K562 (cell line): ENCODE results near the gene ADAMTSL2.

Source experiments
- CBX3 ChIP-seq, 2 experiments: IDR thresholded peaks; 1 replicate in 1 of 2; 2 replicates in 1 of 2; pipeline ENCODE4 v1.6.1; 2012; ENCODE audit warnings: inconsistent platforms in 2 of 2, low read length in 2 of 2, borderline replicate concordance in 1 of 2, control low read depth in 1 of 2
- FIP1L1 ChIP-seq: fragments of 200-400 bp; formaldehyde crosslinking; IDR thresholded peaks from 2 replicates; pipeline ENCODE4 v1.6.1; 2018; ENCODE audit warnings: mild to moderate bottlenecking, low read depth, low read length; ENCODE audit not compliant: poor library complexity, severe bottlenecking
- HNRNPL ChIP-seq: fragments of 200-400 bp; formaldehyde crosslinking; IDR thresholded peaks from 2 replicates; pipeline ENCODE4 v1.6.1; 2017; ENCODE audit warnings: low read depth, mild to moderate bottlenecking, low read length
- MYNN ChIP-seq, 2 experiments: sonication (generic); formaldehyde crosslinking in 1 of 2; IDR thresholded peaks; 2 replicates each; pipeline versions ENCODE4 v1.5.0 to v1.6.1; 2016 to 2020; ENCODE audit warnings: antibody characterized with exemption in 1 of 2, missing genetic modification reagents in 1 of 2
- POLR2A ChIP-seq: fragments of 450-650 bp; conservative IDR thresholded peaks from 2 replicates; pipeline ENCODE4 v1.6.1; 2016
- POU5F1 ChIP-seq: fragments of 150-350 bp; IDR thresholded peaks from 2 replicates; pipeline ENCODE4 v1.6.1; 2014; ENCODE audit warnings: borderline replicate concordance, low read length, low read depth, mild to moderate bottlenecking; ENCODE audit not compliant: partially characterized antibody
- RNF2 ChIP-seq: sonication (generic); IDR thresholded peaks from 2 replicates; pipeline ENCODE4 v1.6.1; 2016
- SMC3 ChIP-seq: conservative IDR thresholded peaks from 2 replicates; pipeline ENCODE4 v1.6.1; 2011; ENCODE audit warnings: low read depth, low read length, improper control_type of control experiment; ENCODE audit not compliant: insufficient read depth
- TAF1 ChIP-seq: IDR thresholded peaks from 2 replicates; pipeline ENCODE4 v1.6.1; 2011; ENCODE audit warnings: mild to moderate bottlenecking, low read length, moderate library complexity; ENCODE audit not compliant: insufficient read depth, control insufficient read depth, severe bottlenecking; ENCODE audit errors: extremely low read depth
- TBL1XR1 ChIP-seq, 2 experiments: IDR thresholded peaks; 2 replicates each; pipeline ENCODE4 v1.6.1; 2012; ENCODE audit warnings: improper control_type of control experiment in 2 of 2, low read length in 2 of 2, mild to moderate bottlenecking in 1 of 2
- ZNF324 ChIP-seq: fragments of 250-450 bp; sonication (Bioruptor Pico); IDR thresholded peaks from 2 replicates; pipeline ENCODE4 v1.4.0; 2020; ENCODE audit warnings: mild to moderate bottlenecking
- TF ChIP-seq, protein P1 (sequence below): sonication (generic); formaldehyde crosslinking; IDR thresholded peaks from 2 replicates; pipeline ENCODE4 v1.8.1; 2023; ENCODE audit warnings: mild to moderate bottlenecking, missing genetic modification reagents
- TF ChIP-seq, protein P2 (sequence below): fragments of 450-650 bp; formaldehyde crosslinking; IDR thresholded peaks from 2 replicates; pipeline ENCODE4 v1.4.0; 2022; ENCODE audit warnings: missing genetic modification characterization
- TF ChIP-seq, protein P3 (sequence below), 3 experiments: IDR thresholded peaks in 2 of 3; conservative IDR thresholded peaks in 1 of 3; 2 replicates each; pipeline ENCODE4 v1.5.1; 2011 to 2012; ENCODE audit warnings: low read length in 3 of 3, mild to moderate bottlenecking in 3 of 3, control low read depth in 2 of 3, improper control_type of control experiment in 1 of 3, inconsistent platforms in 1 of 3, low read depth in 1 of 3, mixed read lengths in 1 of 3, moderate library complexity in 1 of 3; ENCODE audit not compliant: insufficient read depth in 2 of 3

DNA sequence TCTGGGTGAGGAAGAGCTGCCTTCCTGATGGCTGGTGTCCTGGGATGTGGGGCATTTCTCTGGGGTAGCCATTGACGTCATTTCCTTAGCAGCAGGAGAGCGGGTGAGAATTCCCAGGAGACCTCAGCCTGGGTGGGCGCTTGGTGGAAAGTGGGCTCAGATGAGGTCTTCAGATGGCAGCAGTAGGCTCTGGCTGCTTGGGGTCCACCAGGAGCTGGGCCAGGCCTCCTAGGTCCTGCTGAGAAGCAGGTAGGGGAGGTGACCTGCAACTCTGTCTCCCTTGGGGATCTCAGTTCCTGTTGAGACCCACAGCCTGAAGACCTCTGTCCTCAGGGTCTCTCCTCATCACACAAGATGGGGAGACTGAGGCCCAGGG lies 43.2 kb downstream of the ADAMTSL2 start:
- TF ChIP-seq HNRNPL (no peak), SMC3 (no peak), RNF2 (no peak), FIP1L1 (no peak), ZNF324 (no peak), POLR2A (no peak), CBX3 (IDR thresholded peaks at IDR 0.05; ENCODE audit: borderline replicate concordance in 1 of 2, low read length in 2 of 2) (no peak), TBL1XR1 (IDR thresholded peaks at IDR 0.05; ENCODE audit: low read length in 2 of 2) (no peak), TAF1 (no peak), MYNN (IDR thresholded peaks at IDR 0.05) (no peak), MYNN (CRISPR knock-in tag; IDR thresholded peaks at IDR 0.05) (no peak), POU5F1 (no peak)
- TF ChIP-seq, protein P1, sequence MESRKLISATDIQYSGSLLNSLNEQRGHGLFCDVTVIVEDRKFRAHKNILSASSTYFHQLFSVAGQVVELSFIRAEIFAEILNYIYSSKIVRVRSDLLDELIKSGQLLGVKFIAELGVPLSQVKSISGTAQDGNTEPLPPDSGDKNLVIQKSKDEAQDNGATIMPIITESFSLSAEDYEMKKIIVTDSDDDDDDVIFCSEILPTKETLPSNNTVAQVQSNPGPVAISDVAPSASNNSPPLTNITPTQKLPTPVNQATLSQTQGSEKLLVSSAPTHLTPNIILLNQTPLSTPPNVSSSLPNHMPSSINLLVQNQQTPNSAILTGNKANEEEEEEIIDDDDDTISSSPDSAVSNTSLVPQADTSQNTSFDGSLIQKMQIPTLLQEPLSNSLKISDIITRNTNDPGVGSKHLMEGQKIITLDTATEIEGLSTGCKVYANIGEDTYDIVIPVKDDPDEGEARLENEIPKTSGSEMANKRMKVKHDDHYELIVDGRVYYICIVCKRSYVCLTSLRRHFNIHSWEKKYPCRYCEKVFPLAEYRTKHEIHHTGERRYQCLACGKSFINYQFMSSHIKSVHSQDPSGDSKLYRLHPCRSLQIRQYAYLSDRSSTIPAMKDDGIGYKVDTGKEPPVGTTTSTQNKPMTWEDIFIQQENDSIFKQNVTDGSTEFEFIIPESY (CRISPR knock-in tag) = no peak
- TF ChIP-seq, protein P2, sequence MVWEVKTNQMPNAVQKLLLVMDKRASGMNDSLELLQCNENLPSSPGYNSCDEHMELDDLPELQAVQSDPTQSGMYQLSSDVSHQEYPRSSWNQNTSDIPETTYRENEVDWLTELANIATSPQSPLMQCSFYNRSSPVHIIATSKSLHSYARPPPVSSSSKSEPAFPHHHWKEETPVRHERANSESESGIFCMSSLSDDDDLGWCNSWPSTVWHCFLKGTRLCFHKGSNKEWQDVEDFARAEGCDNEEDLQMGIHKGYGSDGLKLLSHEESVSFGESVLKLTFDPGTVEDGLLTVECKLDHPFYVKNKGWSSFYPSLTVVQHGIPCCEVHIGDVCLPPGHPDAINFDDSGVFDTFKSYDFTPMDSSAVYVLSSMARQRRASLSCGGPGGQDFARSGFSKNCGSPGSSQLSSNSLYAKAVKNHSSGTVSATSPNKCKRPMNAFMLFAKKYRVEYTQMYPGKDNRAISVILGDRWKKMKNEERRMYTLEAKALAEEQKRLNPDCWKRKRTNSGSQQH (CRISPR knock-in tag) = no peak
- TF ChIP-seq, protein P3, sequence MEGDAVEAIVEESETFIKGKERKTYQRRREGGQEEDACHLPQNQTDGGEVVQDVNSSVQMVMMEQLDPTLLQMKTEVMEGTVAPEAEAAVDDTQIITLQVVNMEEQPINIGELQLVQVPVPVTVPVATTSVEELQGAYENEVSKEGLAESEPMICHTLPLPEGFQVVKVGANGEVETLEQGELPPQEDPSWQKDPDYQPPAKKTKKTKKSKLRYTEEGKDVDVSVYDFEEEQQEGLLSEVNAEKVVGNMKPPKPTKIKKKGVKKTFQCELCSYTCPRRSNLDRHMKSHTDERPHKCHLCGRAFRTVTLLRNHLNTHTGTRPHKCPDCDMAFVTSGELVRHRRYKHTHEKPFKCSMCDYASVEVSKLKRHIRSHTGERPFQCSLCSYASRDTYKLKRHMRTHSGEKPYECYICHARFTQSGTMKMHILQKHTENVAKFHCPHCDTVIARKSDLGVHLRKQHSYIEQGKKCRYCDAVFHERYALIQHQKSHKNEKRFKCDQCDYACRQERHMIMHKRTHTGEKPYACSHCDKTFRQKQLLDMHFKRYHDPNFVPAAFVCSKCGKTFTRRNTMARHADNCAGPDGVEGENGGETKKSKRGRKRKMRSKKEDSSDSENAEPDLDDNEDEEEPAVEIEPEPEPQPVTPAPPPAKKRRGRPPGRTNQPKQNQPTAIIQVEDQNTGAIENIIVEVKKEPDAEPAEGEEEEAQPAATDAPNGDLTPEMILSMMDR (IDR thresholded peaks at IDR 0.05 in 2 of 3, conservative IDR thresholded peaks at IDR 0.05 in 1 of 3; ENCODE audit: insufficient read depth in 2 of 3, low read depth in 1 of 3, low read length in 3 of 3) = no peak
